Hepatocyte (in vitro differentiated cells): ENCODE measurements around the gene LAMC2.

Experiments
- CTCF ChIP-seq: fragments of 200-600 bp; sonication (generic); IDR thresholded peaks from 2 replicates; pipeline ENCODE4 v1.5.1; 2016; ENCODE audit warnings: antibody characterized with exemption, mild to moderate bottlenecking; ENCODE audit not compliant: poor library complexity
- EZH2 ChIP-seq: fragments of 200-600 bp; sonication (generic); IDR thresholded peaks from 2 replicates; pipeline ENCODE4 v1.6.1; 2016; ENCODE audit warnings: antibody characterized with exemption, mild to moderate bottlenecking, borderline replicate concordance
- EZH2phosphoT487 ChIP-seq: fragments of 200-600 bp; sonication (generic); IDR thresholded peaks from one replicate; pipeline ENCODE4 v1.6.1; 2018; ENCODE audit warnings: antibody characterized with exemption, mild to moderate bottlenecking, low read depth, moderate library complexity; ENCODE audit not compliant: unreplicated experiment, severe bottlenecking

GRCh38 chr1:183274836-183275235, 88.8 kb downstream of the LAMC2 start:
- TF ChIP-seq CTCF, result no peak
- no peak for TF ChIP-seq EZH2
- no peak for TF ChIP-seq EZH2phosphoT487
